ENCODE data around the gene THAP6. TPM values are rescaled to one million over a fixed set of nuclear protein-coding genes. Genes with fewer than 3 reads are reported as not detected.
A peak's percentile ranks its signal among the peaks of the same experiment; 100 is the strongest.

The THAP6 gene
- total RNA-seq, 1 experiment from 2014 or later: 11.7 TPM

DNA sequence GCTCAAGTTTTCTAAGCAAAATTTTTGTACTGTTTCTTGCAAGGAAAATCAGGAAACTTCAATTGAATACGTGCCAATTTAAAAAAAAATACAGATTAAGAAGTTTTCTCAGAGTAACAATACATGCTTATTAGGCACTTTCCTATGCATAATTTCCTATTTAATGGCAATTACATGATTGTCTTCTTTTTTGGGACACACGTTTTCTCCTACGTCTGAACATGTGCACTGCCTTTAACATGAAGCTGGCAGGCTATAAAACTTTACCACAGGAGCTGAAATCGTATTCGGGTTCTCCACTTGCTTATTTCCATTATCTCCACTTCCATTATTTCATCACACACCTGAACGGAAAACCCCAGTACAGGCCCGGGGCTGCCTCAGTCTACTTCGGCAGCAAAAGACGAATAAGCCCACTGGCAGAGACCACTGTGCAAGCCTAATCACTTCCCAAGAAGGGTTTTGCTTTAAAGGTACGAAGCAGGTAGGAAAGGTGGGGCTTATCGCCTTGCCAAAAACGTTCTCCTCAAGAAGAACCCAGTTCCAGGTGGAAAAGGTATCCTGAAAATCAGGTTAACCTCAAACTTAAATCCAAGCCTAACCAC, 645 bp upstream of the THAP6 start:
- Histone ChIP-seq H3K27me3 (ENCODE audit: insufficient read depth, low read length) (no peaks in the 10 kb centered on the region), H3K9ac (ENCODE audit: extremely low read depth, insufficient read length, low read length) (peak overlapping the region; percentile 92), H3K79me2 (ENCODE audit: insufficient read depth, low read length) (peaks cover 9% of the 10 kb centered on the region; the same call in 1 of the 2 replicates), H4K91ac (ENCODE audit: insufficient read length, low read depth, low read length) (no peak overlapping the region), H4K8ac (replicated peaks; ENCODE audit: insufficient read length, low read depth, low read length) (no peak overlapping the region), H4K5ac (ENCODE audit: insufficient read length, low read depth, low read length) (peak overlapping the region; percentile 41), H2BK15ac (ENCODE audit: low read depth, low read length) (no peak overlapping the region), H3K27ac (ENCODE audit: insufficient read length, low read depth, low read length) (peak overlapping the region; percentile 4), H3T11ph (ENCODE audit: low read length) (no peak overlapping the region), H3K23me2 (ENCODE audit: insufficient read length, low read depth, low read length, poor library complexity, severe bottlenecking) (peaks cover 13% of the 10 kb centered on the region), H3K9me3 (ENCODE audit: control insufficient read depth, low read depth, low read length) (no peaks in the 10 kb centered on the region), H2AK5ac (ENCODE audit: insufficient read length, low read length) (no peak overlapping the region), H3K18ac (ENCODE audit: insufficient read length, low read depth, low read length) (peak overlapping the region; percentile 31), H3K4me2 (ENCODE audit: insufficient read depth, insufficient read length, low read length) (peak overlapping the region; percentile 96), H4K20me1 (ENCODE audit: control insufficient read depth, insufficient read depth, insufficient read length) (peaks cover 4% of the 10 kb centered on the region), H3K14ac (ENCODE audit: insufficient read depth, low read length) (peak overlapping the region; percentile 45; the same call in 1 of the 2 replicates), H2BK12ac (ENCODE audit: insufficient read length, low read depth, low read length) (no peak overlapping the region), H2BK5ac (ENCODE audit: insufficient read length, low read length) (no peak overlapping the region), H2AFZ (ENCODE audit: low read length) (no peak overlapping the region), H3K56ac (ENCODE audit: insufficient read length, low read depth, low read length) (no peak overlapping the region), H3K23ac (ENCODE audit: insufficient read length, low read depth, low read length) (no peak overlapping the region), H3K4me1 (ENCODE audit: insufficient read depth, low read length) (peaks cover 8% of the 10 kb centered on the region), H2BK120ac (ENCODE audit: low read depth, low read length, poor library complexity, severe bottlenecking) (no peak overlapping the region), H3K4ac (ENCODE audit: low read depth, low read length) (no peak overlapping the region), H3K79me1 (ENCODE audit: insufficient read depth, low read depth, low read length, poor library complexity, severe bottlenecking) (no peaks in the 10 kb centered on the region), H2BK20ac (ENCODE audit: low read depth, low read length, poor library complexity, severe bottlenecking) (no peak overlapping the region)
- H3K36me3 Mint-ChIP-seq (ENCODE audit: insufficient read depth in 1 of 3, low read depth in 3 of 3): peaks cover 10 to 47% (median 32%) of the 10 kb centered on the region in 3 experiments
- no peaks in the 10 kb centered on the region for H3K27me3 Mint-ChIP-seq (ENCODE audit: low read depth)
- peaks cover 21 to 22% of the 10 kb centered on the region in 2 experiments for H3K4me1 Mint-ChIP-seq
- H3K9me3 Mint-ChIP-seq: peaks cover 0 to 7% of the 10 kb centered on the region in 2 experiments; a peak in 1 of 5 replicates
- TF ChIP-seq CTCF (conservative IDR thresholded peaks at IDR 0.05): no peak
- no peak for DNase-seq
- H3K27ac Mint-ChIP-seq: peak overlapping the region; percentile 88 to 95 (median 93)
- no CpG with 5 or more reads among the region's 12 CpGs for WGBS (ENCODE audit: extremely low coverage, insufficient read length, low lambda C conversion rate)
- H3K4me3 Mint-ChIP-seq: no peak overlapping the region; a peak in 1 of 5 replicates
